Stimulated activated CD8-positive, alpha-beta memory T cell treated with anti-CD3 and anti-CD28 coated beads, Interleukin-7, amount 100 ng/mL, for 24 hours (primary cell): ENCODE data around the gene FBLN1.
"Not testable (repeated sequence)": the region's sequence is repeated elsewhere in the genome, so short reads cannot be mapped to it uniquely, and the experiment has no call there.

Experiments used
- DNase-seq: peaks from one replicate; pipeline ENCODE4 v3.0.0-alpha.2; 2020; ENCODE audit warnings: low read depth

The FBLN1 gene

GRCh38 chr22:45612940-45613339 is 110.3 kb downstream of the FBLN1 start:
- DNase-seq, result no peak

DNA sequence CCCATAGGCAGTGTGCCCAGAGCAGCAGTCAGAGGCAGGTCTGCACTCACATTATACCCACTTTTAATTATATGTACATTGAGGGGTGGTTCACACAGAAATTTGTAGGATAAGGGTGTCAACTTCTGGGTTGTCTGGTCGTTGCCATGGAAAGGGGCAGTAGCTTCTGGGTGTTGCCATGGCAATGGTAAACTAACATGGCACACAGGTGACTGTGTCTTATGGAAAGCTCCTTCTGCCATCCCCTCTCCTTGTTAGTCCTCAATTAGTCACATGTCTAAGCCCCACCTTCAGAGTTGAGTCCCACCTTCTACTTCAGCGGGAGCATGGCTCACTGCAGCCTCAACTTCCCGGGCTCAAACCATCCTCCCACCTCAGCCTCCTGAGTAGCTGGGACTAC is 112.7 kb downstream of the FBLN1 start:
- no peak for DNase-seq

DNA sequence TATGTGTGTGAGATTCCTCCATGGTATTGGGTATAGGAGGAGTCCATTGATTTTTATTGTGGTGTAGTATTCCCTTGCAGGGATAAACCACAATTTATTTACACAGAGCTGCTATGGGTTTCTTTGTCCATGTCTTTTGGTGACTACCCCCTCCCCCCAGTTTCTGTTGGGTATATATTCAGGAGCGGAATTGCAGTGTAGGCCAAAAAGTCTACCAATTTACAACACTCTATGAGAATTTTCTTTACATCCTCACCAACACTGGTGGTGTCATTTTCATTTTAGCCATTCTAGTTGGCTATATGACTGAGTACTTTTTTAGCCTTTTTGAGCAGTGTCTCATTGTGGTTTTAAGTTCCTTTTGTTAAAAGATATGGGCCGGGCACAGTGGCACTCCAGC is 113.7 kb downstream of the FBLN1 start:
- no peak for DNase-seq

DNA sequence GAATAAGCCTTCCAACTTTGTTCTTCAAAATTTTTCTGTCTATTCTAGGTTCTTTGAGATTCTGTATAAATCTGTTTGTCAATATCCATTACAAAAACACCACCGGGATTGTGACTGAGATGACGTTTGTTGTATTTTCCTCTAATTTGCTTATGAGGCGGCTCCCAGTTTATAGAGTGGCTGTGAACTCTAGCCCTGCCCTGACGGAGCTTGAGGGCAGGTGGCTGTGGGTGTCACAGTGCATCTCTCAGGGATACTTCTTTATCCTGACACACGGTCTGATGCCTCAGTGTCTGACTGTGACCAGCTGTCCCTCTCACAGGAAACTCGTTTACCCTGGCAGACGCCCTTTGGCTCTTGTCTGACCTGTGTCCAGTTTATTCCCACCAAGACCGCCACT is 115.3 kb downstream of the FBLN1 start:
- DNase-seq, result no peak

DNA sequence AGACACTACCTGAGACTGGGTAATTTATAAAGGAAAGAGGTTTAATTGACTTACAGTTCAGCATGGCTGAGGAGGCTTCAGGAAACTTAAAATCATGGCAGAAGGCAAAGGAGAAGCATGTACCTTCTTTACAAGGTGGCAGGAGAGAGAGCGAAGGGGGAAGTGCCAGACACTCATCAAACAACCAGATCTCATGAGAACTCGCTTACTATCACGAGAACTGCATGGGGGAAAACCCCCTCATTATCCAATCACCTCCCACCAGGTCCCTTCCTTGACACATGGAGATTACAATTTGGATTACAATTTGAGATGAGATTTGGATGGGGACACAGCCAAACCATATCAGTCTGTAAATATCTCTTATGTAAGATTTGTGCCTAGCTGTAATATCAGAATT is 118.0 kb downstream of the FBLN1 start:
- no peak for DNase-seq

- DNase-seq, result no peak
Measured at GRCh38 chr22:45621836-45622600, 119.3 kb downstream of the FBLN1 start.

- not testable (repeated sequence) for DNase-seq
Measured at GRCh38 chr22:45623464-45624145, 120.9 kb downstream of the FBLN1 start.

DNA sequence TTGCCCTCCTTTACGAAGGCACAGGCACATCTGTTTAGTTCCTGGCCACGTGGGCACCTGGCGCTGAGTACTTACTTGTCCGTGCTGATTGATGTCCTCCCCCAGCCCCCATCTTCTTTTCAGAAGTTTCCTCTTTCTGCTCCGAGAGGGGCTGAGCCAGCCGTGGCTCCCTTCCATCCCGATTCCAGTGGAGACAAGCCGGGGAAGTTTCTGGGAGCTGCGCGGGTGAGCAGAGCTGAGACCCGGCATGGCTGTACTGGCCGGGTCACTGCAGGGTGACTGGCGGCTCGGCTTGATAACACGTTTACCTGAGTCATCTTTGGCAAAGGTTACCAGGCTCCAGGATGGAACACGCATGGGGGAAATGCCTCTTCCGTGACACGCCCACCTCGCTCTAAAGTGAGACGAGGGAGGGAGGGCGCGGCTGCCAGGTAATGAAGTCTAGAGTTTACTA is 123.5 kb downstream of the FBLN1 start:
- DNase-seq, result no peak

DNA sequence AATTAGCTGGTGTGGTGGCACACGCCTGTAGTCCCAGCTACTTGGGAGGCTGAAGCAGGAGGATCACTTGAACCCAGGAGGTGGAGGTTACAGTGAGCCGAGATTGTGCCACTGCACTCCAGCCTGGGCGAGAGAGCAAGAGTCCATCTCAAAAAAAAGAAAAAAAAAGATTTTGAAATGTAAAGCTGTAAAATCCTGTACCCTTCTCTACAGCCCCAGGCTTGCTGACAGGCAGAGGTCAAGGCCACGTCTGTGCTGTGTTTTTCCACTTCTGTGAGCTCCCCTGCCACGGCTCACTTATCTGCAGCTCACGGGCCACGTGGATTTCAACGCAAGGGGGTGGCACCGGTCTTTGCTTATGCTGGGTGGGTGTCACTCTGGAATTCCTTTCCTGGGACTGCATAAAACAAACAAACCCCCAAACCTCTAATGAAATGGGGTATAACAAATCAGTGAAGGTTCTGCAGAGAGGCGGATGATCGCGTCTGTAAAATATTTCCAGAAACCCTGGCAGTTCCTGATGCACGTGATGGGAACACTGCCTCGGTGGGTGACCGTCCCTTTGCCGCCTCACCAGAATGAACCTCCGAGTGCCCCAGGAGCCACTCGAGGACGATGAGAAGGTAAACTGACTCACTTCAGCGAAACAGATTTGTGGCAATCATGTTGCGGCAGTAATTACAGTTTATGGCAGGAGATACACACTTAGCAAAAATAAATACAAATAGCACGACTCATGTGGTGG is 125.0 kb downstream of the FBLN1 start:
- no peak for DNase-seq

DNA sequence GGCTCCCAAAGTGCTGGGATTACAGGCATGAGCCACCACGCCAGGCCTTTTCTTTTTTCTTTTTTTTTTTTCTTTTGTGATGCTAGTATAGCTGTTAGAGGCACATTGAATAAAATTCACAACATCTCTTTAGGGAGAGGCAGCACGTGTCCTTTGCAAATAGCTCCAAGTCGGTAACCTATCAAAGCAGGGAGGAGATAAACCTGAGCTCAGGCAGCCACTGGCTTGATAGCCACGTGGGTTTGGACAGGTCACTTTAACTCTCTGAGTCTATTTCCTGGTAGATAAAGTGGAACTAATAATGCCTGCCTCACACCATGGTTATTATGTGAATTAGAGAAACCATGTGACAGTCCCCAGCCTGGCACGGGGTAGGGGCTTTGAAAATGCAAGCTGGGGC is 125.8 kb downstream of the FBLN1 start:
- DNase-seq, result no peak

DNA sequence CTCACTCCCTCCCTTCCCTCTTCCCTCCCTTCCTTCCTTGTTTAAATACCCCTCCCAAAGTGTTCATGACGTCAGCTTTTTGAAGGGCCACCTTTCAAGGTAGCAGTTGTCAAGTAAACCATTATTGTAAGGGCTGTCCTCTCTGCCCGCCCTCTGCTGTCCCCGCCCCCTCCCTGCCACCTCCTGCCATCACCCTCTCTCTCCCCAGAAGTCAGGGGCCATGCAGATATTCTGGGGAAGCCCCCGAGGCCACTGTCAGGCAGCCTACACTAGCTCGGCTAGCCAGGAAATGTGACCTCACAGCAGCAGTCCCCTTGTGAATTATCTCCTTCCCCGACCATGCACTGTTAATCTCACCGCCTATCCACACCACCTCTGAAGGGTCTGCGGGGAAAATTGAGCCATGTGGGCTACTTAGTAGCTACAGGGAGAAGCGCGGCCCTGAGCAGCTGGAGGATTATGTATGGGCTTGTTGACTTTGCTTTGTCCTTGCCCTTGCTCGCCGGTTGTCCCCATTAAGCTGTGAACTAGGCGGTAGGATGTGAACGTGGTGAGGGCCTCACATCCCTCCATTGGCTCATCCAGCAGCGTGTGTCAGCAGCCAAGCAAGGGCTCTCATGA is 126.9 kb downstream of the FBLN1 start:
- DNase-seq, result no peak

GRCh38 chr22:45630436-45630835 is 127.8 kb downstream of the FBLN1 start:
- DNase-seq, result no peak

GRCh38 chr22:45631140-45631840 is 128.6 kb downstream of the FBLN1 start:
- no peak for DNase-seq

- DNase-seq, result no peak
Measured at GRCh38 chr22:45631841-45632238, 129.2 kb downstream of the FBLN1 start.

DNA sequence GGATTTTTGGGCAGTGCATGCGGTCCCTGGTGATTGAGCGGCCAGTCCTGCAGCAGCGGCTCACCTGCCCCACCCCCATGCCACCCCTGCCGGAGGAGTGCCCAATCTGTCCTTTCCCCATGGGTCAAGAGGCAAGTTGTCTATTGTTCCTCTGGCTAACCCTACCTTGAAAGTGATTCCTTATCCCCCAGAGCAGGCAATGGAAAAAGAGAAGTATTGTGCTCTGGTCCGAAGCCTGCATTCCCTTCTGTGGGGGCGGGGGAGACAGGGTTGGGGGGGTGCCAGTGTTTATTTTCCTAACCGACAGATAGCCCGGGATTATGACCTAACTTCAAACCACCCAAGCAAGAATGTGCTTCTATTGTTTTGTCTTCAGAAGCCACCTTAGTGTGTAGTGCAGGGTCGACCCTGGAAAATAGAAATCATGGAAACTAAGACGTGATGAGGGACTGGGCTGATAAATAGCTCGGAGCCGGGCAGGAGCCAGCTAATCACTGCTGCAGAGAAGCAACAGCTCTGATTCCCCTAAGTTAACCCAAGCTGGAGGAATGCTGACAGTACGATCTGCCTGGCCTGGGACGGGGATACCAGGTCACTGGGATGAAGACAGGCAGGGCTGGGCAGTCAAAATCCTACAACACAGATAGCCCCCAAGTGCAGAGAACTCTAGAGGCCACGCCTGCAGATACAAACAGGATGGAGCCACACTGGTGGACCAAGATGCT is 130.3 kb downstream of the FBLN1 start:
- no peak for DNase-seq

GRCh38 chr22:45636683-45637082 is 134.0 kb downstream of the FBLN1 start:
- no peak for DNase-seq

DNA sequence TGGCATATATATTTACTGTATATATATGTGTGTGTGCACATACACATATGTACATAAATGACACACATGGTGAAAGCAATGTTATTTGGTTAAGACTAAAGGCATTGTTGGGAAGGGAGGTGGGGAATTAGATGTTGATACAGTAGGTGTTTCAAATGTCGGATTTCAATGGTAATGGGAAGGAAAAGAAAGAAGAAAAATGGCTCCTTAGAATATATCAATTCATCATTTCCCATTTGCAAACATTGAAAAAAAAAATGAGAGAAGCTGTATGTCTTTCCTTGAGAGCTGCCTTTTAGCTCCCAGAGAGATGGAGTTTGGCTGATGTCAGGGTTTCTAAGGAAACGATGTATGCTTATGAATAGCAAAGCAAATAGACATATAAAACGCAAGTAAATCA is 135.5 kb downstream of the FBLN1 start:
- no peak for DNase-seq

DNA sequence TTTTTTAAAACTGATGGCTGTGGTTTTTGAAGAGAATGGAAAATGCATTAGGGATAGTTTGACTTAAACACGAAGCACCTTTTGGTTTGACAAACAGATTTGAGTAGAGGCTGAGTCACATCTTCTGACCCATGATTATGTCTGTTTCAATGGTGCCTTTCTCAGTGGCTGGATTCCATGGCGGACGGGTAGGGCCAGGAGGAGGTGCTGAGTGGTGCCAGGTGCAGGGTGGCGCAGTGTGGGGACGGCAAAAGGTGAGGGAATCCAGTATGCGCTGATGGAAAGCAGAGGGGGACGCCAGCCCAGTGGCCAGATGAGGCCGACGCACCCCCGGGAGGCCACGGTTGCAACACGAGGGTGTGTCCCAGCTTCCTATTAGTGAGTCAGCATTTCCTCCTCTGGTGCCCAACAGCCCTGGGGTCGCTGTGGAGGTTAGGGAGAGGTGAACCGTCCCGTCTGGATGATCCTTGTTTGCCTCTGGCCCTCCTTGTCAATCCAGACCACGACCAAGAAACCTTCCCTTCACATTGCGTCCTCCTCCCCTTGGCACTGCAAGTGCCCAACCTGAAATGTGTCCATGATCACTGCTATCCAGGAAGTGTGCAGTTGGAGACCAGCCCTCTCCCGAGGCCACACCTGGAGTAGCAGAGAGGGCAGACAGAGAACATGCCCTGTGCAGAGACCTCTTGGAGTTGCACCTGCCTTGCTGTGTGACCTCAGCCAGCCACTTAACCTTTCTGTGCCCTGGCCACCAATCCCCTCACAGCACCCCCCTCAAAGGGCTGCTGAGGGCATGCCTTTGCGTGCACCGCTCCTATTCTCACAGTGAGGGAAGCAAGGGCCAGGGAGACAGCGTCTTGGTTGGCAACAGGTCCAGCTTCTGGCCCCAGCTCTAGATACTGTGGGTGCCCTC is 136.4 kb downstream of the FBLN1 start:
- no peak for DNase-seq

- no peak for DNase-seq
Measured at GRCh38 chr22:45639747-45640102, 137.0 kb downstream of the FBLN1 start.

DNA sequence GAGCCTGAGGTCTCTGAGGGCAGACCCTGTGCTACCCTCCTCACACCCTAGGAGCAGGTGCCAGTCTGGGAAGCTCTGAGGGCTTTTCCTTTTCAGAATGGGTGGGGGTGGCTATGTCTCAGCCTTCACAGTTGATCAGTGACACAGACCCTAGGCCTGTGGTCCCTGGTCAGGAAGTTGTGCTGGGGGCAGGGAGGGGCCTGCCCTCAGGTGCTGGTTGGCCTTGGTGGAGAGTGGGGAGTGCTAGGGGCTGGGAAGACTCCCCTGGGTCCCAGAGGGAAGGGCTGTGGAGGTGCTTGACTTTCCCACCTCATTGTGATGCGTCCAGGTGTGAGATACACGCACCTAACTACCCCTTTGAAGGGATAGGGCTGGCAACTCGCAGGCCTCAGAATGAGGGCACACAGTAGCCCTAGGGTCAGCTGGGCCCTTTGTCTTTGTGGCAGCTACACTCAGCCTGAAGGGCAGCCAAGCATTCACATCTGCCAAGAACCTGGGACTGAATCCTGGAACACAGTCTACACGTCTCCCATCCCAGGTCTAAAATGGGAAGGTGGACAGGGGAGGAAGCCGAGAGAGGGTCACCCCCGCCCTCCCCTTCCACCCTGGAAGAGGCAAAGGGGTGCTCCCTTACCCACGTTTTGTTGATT is 137.7 kb downstream of the FBLN1 start:
- no peak for DNase-seq
